ENCODE data around the gene TMEM132D.

Gene TMEM132D

DNA sequence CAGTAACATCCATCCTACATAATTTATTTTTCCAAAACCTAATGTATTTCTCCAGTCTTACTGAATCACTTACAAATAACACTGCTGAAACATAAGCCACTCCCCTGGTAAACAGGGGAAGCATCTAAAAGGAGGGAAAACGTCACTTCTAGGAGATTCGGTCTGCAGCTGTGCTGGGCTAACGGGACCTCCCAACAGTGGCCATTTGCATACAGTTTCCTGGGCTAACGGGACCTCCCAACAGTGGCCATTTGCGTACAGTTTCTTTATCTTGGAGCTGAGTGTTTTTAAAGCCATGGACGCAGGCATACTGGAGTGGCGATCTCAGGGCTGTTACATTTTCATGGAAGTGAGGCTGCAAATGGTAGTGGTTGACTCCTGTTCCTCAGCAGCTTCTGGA is 242.9 kb downstream of the TMEM132D start:
- no peak for DNase-seq (ENCODE audit: low read depth in 2 of 2)

DNA sequence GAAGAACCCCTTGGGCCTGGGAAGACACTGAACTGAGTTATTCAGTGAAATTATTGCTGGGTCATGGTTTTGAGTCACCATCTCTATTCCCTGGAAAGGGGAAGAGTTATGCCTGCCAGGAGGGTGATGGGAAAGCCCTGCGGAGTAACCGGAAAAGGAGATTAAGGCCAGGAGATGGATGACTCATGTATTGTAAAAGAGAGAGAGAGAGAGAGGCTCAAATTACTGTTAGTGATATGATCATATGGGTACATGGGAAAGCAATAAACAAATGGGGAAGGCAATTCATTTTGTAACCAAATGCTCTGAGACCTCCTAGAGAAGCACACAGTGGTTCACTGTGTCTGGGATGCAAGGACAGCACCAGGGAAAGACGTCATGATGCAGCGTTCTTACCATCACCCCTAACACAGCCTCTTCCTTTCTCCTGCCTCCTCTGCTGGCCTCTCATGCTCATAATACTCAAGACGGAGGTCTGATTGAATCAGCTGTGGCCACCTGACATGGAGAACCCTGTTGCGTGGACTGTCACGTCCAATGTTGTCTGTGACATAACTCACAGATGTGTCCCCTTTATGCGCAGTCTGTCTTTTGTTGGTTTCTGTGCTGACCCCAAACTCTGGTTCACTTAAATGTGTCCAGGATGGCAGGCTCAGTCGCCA is 243.7 kb downstream of the TMEM132D start:
- DNase-seq (ENCODE audit: low read depth in 2 of 2), result no peak

DNA sequence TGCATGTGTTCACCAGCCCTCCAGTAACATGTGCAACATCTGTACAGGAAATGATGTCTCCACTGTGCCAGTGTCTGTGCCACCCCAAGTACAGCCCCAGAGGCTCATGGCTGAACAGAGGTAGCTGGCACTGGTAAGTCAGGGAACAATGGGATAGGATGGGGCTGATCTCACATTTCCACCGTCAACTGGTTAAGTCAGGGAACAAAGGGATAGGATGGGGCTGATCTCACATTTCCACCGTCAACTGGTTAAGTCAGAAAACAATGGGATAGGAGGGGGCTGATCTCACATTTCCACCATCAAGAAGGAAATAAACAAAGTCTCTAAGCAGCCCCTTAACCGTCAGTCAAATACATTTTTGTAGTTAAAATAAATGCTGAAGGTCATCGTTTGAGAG is 246.6 kb downstream of the TMEM132D start:
- no peak for DNase-seq (ENCODE audit: low read depth in 2 of 2)

GRCh38 chr12:129651951-129652350 is 251.9 kb downstream of the TMEM132D start:
- no peak for DNase-seq (ENCODE audit: low read depth in 2 of 2)

- DNase-seq (ENCODE audit: low read depth in 2 of 2), result no peak
Measured at GRCh38 chr12:129641926-129642325, 261.9 kb downstream of the TMEM132D start.

DNA sequence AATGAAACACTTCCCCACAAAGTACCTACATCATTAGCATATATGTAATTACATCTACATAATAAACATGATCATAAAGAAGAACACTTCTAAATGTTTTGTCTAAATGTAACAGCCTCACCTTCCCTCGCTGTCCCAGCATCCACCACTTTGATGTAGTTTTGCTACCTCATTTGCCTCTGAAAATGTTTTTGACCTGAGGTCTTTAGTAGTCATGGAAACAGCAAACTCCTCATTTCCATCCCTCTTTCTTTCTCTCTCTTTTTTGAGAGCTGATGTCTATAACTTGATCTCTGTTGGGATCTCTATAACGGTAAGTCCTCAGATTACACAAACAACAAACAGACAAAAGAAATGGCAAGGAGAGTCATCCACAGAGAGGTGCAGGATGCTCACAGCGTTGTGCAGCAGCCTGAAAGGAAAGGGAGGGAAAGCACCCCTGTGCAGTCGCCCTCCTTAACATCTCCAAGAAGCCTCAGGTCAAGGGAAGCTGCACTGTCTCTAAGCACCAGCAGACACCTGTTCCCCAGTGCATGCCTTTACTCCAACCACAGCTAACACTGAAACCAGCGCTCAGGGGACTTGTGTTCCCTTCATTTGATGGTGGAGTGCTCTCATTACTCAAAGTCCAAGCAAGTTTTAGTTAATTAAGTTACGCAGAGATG is 268.7 kb downstream of the TMEM132D start:
- DNase-seq (ENCODE audit: low read depth in 2 of 2), result no peak

- no peak for DNase-seq (ENCODE audit: low read depth in 2 of 2)
Measured at GRCh38 chr12:129631316-129631715, 272.5 kb downstream of the TMEM132D start.

GRCh38 chr12:129629901-129630300 is 273.9 kb downstream of the TMEM132D start:
- DNase-seq (ENCODE audit: low read depth in 2 of 2), result no peak

DNA sequence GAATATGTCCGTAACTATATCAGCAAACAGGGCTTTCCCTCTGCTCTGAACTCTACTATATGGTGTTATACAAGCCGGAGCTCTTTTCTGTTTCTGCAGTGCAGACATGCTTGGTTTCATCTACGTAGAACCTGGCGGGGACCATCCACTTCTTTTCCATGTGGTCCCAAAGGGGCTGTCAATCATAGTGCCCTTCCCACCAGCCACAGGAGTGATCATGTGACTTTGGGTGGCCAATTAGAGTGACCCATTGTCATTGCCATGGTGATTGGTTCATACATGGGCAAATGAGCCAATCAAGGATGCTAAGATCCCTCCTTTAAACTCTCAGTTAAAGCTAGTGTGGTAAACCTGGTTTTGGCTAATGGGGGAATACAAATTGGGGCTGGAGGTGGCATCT is 281.3 kb downstream of the TMEM132D start:
- no peak for DNase-seq (ENCODE audit: low read depth in 2 of 2)

- no peak for DNase-seq (ENCODE audit: low read depth in 2 of 2)
Measured at GRCh38 chr12:129619271-129619670, 284.6 kb downstream of the TMEM132D start.

GRCh38 chr12:129617849-129618248 is 286.0 kb downstream of the TMEM132D start:
- DNase-seq (ENCODE audit: low read depth in 2 of 2), result no peak

DNA sequence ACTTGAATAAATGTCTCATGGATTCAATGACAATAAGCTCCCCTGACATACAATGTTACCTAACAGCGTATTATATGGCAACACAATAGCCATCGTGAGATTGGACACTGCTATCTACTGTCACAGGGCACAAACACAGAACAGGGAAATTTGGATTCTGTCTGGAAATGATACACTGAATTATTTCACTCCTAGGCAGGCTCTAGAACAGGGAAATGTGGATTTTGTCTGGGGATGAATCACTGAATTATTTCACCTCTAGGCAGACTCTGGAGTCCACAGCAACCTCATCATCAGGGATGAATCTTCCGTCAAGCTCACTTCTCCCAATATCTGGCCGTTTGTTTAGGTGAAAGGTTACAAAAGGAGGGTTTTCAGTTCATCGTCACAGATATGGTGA is 288.8 kb downstream of the TMEM132D start:
- no peak for DNase-seq (ENCODE audit: low read depth in 2 of 2)

- no peak for DNase-seq (ENCODE audit: low read depth in 2 of 2)
Measured at GRCh38 chr12:129614221-129614885, 289.5 kb downstream of the TMEM132D start.

DNA sequence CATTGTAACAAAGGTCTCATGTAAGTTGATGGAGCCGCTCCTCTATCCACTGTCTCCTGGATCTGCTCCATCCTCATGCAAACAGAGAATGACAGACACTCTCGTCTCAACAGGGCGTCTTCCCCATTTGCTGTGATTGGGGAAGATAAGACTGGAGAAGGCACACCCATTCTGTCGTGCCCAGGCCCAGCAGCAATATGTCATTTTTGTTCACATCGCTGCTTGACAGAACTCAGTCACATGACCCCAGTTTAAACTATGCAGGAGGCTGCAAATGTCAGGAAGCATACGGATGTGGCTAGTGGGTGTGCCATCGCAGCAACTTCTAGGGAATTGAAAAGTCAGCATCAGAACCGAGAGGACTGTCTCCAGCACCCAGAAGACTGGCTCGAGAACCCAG is 290.5 kb downstream of the TMEM132D start:
- DNase-seq (ENCODE audit: low read depth in 2 of 2), result no peak

DNA sequence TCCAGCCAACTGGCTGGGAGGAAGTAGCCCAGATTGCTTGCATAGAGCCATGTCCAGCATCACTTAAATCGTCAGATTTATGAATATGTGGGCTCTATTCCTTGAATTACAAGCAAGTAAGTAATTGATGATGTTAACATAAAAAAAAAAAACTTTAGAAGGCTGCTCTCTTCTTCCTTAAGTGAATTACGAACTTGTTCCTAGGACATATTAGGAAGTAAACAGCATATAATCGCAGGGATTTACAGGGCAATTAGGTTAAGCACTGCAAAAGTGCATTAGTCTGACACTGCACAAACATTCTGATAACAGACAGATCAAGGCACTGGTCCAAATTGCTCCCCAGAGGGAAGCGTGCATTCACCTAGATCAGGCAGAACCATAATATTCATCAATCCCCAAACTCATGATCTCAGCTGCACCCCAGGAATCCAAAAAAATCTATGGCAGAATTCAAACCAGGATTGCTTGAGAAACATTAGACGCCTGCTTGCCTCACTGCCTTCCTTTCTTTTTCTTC is 293.2 kb downstream of the TMEM132D start:
- no peak for DNase-seq (ENCODE audit: low read depth in 2 of 2)

GRCh38 chr12:129607756-129608155 is 296.1 kb downstream of the TMEM132D start:
- no peak for DNase-seq (ENCODE audit: low read depth in 2 of 2)

GRCh38 chr12:129607301-129607700 is 296.5 kb downstream of the TMEM132D start:
- DNase-seq (ENCODE audit: low read depth in 2 of 2), result no peak

- DNase-seq (ENCODE audit: low read depth in 2 of 2), result no peak
Measured at GRCh38 chr12:129606239-129606638, 297.6 kb downstream of the TMEM132D start.

DNA sequence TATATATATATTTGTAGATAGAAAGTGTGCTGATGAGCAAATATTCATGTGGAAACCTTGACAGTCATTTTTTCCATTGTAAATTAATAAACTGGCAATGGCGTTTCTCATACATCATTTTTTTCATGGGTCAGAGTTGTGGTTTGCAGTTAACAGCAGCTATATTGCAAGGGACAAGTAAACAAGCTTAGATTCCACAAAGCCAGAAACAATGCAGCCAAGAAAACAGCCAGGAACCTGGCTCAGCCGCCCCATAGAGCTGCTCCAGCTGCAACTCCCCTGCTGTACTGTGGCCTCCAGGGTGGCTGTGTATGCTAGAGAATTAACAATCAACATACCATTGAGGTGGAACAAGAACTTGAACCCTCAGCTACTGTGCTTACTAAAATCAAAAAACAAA is 298.2 kb downstream of the TMEM132D start:
- DNase-seq (ENCODE audit: low read depth in 2 of 2), result no peak

DNA sequence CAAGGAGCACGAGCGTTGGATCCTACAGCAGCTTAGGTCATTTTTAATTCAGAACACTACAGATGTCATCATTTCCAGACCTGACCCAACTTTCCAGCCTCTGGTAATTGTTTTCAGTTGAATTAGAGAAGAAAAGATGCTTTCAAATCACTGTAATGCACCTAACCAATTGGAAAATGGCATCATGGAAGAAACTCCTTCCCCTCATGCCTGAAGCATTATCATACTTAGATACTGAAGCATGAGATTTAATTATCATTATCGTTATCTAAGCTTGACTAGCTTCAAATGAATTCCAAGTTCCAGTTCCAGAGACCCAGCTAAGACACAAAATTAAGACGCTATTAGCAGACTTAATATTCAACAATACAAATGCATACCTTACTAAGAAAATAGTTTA is 299.3 kb downstream of the TMEM132D start:
- DNase-seq (ENCODE audit: low read depth in 2 of 2), result no peak

GRCh38 chr12:129599406-129599805 is 304.4 kb downstream of the TMEM132D start:
- no peak for DNase-seq (ENCODE audit: low read depth in 2 of 2)

DNA sequence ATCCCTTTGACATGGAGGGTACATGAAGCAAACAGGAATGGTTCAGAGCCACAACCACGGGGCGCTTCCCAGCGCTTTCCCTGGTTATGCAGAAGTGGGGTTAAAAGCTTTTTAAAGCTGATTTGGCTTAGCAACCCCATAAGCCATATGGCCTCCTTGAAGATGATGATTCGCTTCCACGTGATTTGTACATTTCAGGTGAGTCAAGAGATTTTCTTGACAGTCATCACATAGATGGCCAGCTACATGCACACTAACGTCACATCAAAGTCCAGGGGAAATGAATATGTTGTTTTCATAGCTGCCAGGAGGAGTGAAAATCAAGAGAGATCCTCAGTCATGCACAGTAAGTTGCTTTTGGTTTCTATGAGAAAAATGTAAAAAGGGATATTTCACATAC is 309.7 kb downstream of the TMEM132D start:
- DNase-seq (ENCODE audit: low read depth in 2 of 2), result no peak

DNA sequence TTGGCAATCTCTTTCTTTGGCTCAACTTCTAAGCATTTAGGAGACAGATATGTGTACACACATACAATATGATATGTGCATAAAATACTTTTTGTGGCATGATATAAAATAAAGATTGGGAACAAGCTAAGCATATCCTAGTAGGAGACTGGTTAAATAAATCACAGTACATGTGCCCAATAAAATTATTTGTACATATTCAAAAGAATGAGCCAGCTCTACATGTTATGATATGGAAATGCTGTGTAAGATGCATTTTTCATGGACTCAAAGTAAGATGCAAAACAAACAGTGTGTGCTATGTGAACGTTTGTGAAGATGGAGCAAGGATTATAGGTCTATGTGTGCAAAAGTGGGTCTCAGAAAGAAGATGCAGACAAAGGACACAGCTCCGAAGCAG is 311.4 kb downstream of the TMEM132D start:
- no peak for DNase-seq (ENCODE audit: low read depth in 2 of 2)

Measured in stimulated activated CD4-positive, alpha-beta T cell treated with anti-CD3 and anti-CD28 coated beads, Interleukin-1b, Interleukin-23, amount 100 ng/mL, for 1 hour (primary cell).